Testis (tissue), 3 donors: Measurements from ENCODE around the gene MOB3B. TPM values are rescaled to one million over a fixed set of nuclear protein-coding genes. Genes with fewer than 3 reads are reported as not detected.

Experiments
- DNase-seq: peaks from one replicate; pipeline ENCODE4 v3.0.0-alpha.2; 2019
- H3K27ac ChIP-seq, 2 donors: fragments of 200-600 bp; sonication (generic); one replicate each; pipeline ENCODE4 v1.5.1; 2019
- H3K27me3 ChIP-seq: fragments of 200-600 bp; sonication (generic); one replicate; pipeline ENCODE4 v1.5.1; 2019
- H3K36me3 ChIP-seq: fragments of 200-600 bp; sonication (generic); one replicate; pipeline ENCODE4 v1.5.1; 2017; ENCODE audit warnings: low read depth; ENCODE audit errors: missing control alignments
- H3K4me1 ChIP-seq: fragments of 200-600 bp; sonication (generic); one replicate; pipeline ENCODE4 v1.5.1; 2019
- H3K4me3 ChIP-seq, 2 donors: fragments of 200-600 bp; sonication (generic); one replicate each; pipeline ENCODE4 v1.5.1; 2017 to 2019
- H3K9me3 ChIP-seq: fragments of 200-600 bp; sonication (generic); one replicate; pipeline ENCODE4 v1.5.1; 2017
- CTCF ChIP-seq, 3 experiments: fragments of 450-650 bp in 2 of 3; fragments of 200-600 bp in 1 of 3; sonication (generic) in 1 of 3; IDR thresholded peaks; one replicate each; pipeline ENCODE4 v1.5.1; 2016 to 2019; ENCODE audit warnings: antibody characterized with exemption in 3 of 3, mild to moderate bottlenecking in 2 of 3, moderate library complexity in 1 of 3
- POLR2A ChIP-seq: fragments of 450-650 bp; IDR thresholded peaks from one replicate; pipeline ENCODE4 v1.6.1; 2017; ENCODE audit warnings: antibody characterized with exemption, mild to moderate bottlenecking, moderate library complexity
- whole genome bisulfite sequencing, 2 donors: methylation state at CpG; one replicate each; pipeline ENCODE4 v1.1.5; 2018; 5-methylcytosine and 5-hydroxymethylcytosine counted together
- intact Hi-C: fragments of 100-400 bp; cut with DNase I; formaldehyde crosslinking; loops from one replicate; pipeline ENCODE4 v1.15.1; 2023; ENCODE audit warnings: low total_unique reads
- polyA plus RNA-seq: library from polyadenylated mRNA; stranded (reverse); fragments of 350-450 nt; fragmentation: Illumina TruSeq; extraction: RNeasy Lipid Tissue Mini Kit (QIAGEN cat#74804); gene quantifications from one replicate; pipeline ENCODE4 v1.2.3, GENCODE V29; 2014; ENCODE audit warnings: low read depth, low replicate concordance; ENCODE audit not compliant: insufficient read depth
- total RNA-seq, 2 donors: library from RNA; depleted of rRNA; stranded (reverse); fragments of >200 nt; gene quantifications; one replicate each; pipeline ENCODE4 v1.2.3, GENCODE V29; 2016

MOB3B gene
- total and polyA plus RNA-seq, 3 donors from 2014 or later = 9.1 to 23.2 (median 17.5) TPM

GRCh38 chr9:27394154-27394825 lies 135.3 kb downstream of the MOB3B start:
- DNase-seq = no peak
- H3K36me3 ChIP-seq = no peaks in the 10 kb centered on the region
- whole genome bisulfite sequencing, 2 donors = 42 to 44% methylated on average over 4 of the region's 4 CpGs
- TF ChIP-seq POLR2A (no peak), CTCF (IDR thresholded peaks at IDR 0.05) (no peak)
- intact Hi-C loops = no loop called here
- no peaks in the 10 kb centered on the region for H3K27me3 ChIP-seq
- peaks cover 10% of the 10 kb centered on the region for H3K4me1 ChIP-seq
- no peaks in the 10 kb centered on the region for H3K9me3 ChIP-seq
- no peak overlapping the region for H3K27ac ChIP-seq
- no peak overlapping the region for H3K4me3 ChIP-seq

GRCh38 chr9:27393054-27393846 lies 136.4 kb downstream of the MOB3B start:
- intact Hi-C loops = no loop called here
- WGBS, 2 donors = 88 to 89% methylated on average over 6 of the region's 6 CpGs
- no peaks in the 10 kb centered on the region for H3K36me3 ChIP-seq

DNA sequence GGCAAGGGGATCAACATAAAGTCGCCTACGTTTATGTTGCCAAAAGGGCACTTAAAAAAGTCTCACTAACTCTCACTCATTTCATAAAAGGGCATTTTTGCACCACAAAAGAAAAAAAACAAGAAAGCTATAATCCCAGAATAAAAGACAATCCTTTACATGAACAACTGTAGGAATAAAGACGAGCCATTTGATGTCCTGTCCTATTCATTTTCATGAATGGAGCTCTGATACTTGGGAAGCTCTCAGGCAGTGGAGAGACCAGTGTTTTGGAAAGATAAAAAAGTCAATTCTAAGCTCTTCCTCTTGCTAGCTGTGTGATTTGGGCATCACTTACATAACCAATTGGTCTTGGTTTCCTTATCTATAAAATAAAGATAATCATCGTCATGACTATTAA lies 137.2 kb downstream of the MOB3B start:
- no peak for TF ChIP-seq POLR2A
- TF ChIP-seq CTCF (IDR thresholded peaks at IDR 0.05) = no peak
- no peaks in the 10 kb centered on the region for H3K36me3 ChIP-seq
- no peaks in the 10 kb centered on the region for H3K9me3 ChIP-seq
- peaks cover 10% of the 10 kb centered on the region for H3K4me1 ChIP-seq
- H3K27me3 ChIP-seq = no peaks in the 10 kb centered on the region
- WGBS, 2 donors = 96 to 97% methylated on average over 4 of the region's 4 CpGs
- H3K4me3 ChIP-seq = no peak overlapping the region
- intact Hi-C loops = no loop called here
- H3K27ac ChIP-seq = no peak overlapping the region
- DNase-seq = no peak

More at GRCh38 chr9:27393054-27393846, 136.4 kb downstream of the MOB3B start:
- Histone ChIP-seq H3K9me3 (no peaks in the 10 kb centered on the region), H3K27me3 (no peaks in the 10 kb centered on the region), H3K4me3 (no peak overlapping the region), H3K27ac (no peak overlapping the region), H3K4me1 (peaks cover 10% of the 10 kb centered on the region)
- no peak for DNase-seq
- TF ChIP-seq CTCF (IDR thresholded peaks at IDR 0.05) (no peak), POLR2A (no peak)

DNA sequence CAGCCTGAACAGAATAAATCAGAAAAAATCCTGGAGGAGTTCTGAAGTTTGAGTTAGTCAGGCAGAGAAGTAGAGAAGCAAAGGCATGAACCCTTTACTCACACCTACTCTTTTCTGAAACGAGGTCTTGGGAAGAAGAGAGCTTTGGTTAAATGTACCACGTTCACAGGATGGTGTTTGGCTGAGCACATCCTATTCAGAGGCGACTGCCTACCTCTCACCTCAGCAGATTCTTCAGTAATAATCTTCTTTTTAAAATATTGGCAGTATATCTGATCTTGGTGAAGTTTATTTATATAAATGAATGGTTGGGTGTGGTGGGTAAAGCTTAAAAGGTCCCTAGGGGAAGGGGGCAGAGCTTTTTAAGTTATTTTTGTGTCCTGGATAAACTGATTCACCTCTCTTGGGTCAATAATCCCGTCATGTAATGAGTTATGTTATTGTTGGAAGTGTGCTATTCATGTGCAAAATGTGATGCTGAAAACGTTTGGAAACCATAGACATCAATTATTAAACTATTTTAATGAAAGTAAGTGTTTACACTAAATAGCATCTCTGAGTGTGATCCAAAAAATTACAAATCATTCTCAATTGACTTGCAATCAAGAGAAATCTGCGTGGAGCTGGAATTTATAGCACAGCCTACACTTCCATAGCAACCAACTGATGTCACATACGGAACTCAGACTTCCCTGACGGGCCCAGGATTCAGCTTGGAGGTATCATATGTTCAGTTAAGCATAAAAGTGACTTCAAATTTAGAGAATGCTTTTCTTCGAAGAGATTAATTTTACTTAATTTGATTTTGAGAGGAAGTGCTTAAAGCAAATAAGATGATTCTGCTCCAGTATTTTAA lies 138.3 kb downstream of the MOB3B start:
- H3K27me3 ChIP-seq = no peaks in the 10 kb centered on the region
- no peak overlapping the region for H3K4me3 ChIP-seq
- no peak overlapping the region for H3K27ac ChIP-seq
- intact Hi-C loops = no loop called here
- DNase-seq = no peak
- 80 to 86% methylated on average over 9 of the region's 9 CpGs for WGBS, 2 donors
- H3K4me1 ChIP-seq = peaks cover 10% of the 10 kb centered on the region
- no peaks in the 10 kb centered on the region for H3K36me3 ChIP-seq
- TF ChIP-seq POLR2A (no peak), CTCF (IDR thresholded peaks at IDR 0.05) (no peak)
- no peaks in the 10 kb centered on the region for H3K9me3 ChIP-seq
